GM12872 (cell line): Measurements from ENCODE around the gene EVC.

Experiments used
- CTCF ChIP-seq: IDR thresholded peaks from 3 replicates; pipeline ENCODE4 v1.5.1; 2011; ENCODE audit warnings: low read depth, mild to moderate bottlenecking, low read length, moderate library complexity; ENCODE audit not compliant: insufficient read depth

The EVC gene

GRCh38 chr4:5854929-5855328 is 143.9 kb downstream of the EVC start:
- TF ChIP-seq CTCF: no peak

DNA sequence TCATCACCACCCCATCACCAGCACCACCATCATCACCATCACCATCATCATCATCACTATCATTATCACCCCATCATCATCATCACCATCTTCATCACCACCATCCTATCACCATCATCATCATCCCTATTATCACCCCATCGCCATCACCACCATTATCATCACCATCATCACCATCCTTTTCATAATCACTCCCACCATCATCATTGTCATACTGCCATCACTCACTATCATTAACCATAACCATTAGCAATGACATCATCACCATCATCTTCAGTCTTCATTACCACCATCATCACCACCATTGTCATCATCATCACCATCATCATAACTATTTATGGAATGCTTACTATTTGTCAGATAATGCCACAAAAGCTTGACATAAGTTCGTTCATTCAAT is 146.2 kb downstream of the EVC start:
- no peak for TF ChIP-seq CTCF

DNA sequence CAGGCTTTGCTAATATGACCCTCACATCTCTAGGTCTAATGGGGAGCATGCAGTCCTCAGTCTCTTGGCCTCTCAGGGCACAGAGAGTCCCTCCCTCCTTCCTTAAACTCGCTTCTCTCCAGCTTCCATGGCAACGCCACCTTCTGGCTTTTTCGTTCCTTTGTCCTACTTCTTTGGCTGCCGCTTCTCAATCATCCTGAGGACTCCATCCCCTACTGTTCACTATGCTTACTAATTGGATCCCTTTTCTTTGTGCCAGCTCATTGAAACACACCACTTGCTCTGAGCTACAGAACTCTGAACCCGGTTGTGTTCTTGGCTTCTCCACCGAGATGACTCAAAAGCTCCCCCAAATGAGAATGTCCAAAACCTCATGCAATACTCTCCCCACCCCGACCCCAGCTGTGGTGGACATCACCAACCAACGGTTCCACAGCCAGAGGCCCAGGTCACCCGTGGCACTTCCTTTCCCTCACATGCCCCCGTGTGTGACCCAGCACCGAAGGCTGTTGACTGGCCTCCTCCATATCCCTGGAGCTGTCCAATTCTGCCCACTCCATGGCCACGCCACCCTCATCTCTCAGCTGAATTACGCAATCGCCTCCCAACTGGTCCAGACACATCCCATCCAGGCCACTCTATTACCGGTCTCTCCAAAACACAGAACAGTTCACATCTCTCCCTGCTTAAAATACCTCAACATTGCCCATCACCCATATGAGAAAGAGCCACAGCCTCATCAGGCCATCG is 147.2 kb downstream of the EVC start:
- no peak for TF ChIP-seq CTCF

DNA sequence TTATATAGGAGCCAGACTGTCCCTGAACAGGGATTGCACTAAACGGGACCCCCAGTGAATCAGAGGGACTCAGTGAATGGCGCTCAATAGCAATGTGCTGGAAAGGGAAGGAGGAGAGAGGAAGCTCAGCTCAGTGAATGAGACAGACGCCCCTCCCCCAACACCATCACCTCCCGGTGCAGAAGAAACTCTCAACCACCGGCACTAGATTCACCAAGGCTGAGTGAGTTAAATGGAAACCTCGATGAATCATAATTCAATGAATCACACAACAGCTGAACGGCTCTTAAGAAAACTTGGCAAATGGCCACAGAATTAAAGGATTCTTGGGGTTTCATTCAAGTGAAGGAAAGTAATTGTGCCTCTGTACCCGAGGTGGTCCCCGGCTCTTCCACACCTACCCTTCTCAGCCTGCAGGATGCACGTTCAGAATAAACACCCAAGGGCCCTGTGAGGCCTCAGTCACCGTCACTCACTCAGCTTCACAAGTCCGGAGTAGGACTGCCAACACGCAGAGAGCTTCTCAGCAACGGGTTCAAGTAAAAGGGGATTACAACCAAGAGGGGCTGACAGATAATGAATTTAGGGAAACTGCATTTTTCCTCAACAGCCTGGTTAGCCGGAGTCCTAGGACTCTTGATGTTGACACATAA is 152.6 kb downstream of the EVC start:
- no peak for TF ChIP-seq CTCF
